ENCODE data around the gene TAMALIN. TPM values are rescaled to one million over a fixed set of nuclear protein-coding genes. Genes with fewer than 3 reads are reported as not detected.

The TAMALIN gene
- total RNA-seq, 1 experiment from 2014 or later, result 1.2 TPM

GRCh38 chr12:52060498-52061177 is 53.9 kb downstream of the TAMALIN start:
- peaks cover 15% of the 10 kb centered on the region for H3K27me3 Mint-ChIP-seq (ENCODE audit: low read depth)
- Histone ChIP-seq H3K9me3 (ENCODE audit: control insufficient read depth, low read depth, low read length) (no peaks in the 10 kb centered on the region), H3K23me2 (ENCODE audit: insufficient read length, low read depth, low read length, poor library complexity, severe bottlenecking) (no peaks in the 10 kb centered on the region), H3K56ac (ENCODE audit: insufficient read length, low read depth, low read length) (no peak overlapping the region), H2BK20ac (ENCODE audit: low read depth, low read length, poor library complexity, severe bottlenecking) (no peak overlapping the region), H3K27me3 (ENCODE audit: insufficient read depth, low read length) (no peaks in the 10 kb centered on the region), H3K9ac (ENCODE audit: extremely low read depth, insufficient read length, low read length) (no peak overlapping the region), H2BK12ac (ENCODE audit: insufficient read length, low read depth, low read length) (no peak overlapping the region), H2BK15ac (ENCODE audit: low read depth, low read length) (no peak overlapping the region), H3T11ph (ENCODE audit: low read length) (no peak overlapping the region), H2AFZ (ENCODE audit: low read length) (no peak overlapping the region), H4K8ac (replicated peaks; ENCODE audit: insufficient read length, low read depth, low read length) (no peak overlapping the region), H4K5ac (ENCODE audit: insufficient read length, low read depth, low read length) (no peak overlapping the region), H3K23ac (ENCODE audit: insufficient read length, low read depth, low read length) (no peak overlapping the region), H3K4me1 (ENCODE audit: insufficient read depth, low read length) (no peaks in the 10 kb centered on the region), H3K18ac (ENCODE audit: insufficient read length, low read depth, low read length) (no peak overlapping the region), H2AK5ac (ENCODE audit: insufficient read length, low read length) (no peak overlapping the region), H3K14ac (ENCODE audit: insufficient read depth, low read length) (no peak overlapping the region), H3K79me2 (ENCODE audit: insufficient read depth, low read length) (no peaks in the 10 kb centered on the region), H2BK120ac (ENCODE audit: low read depth, low read length, poor library complexity, severe bottlenecking) (no peak overlapping the region), H3K4ac (ENCODE audit: low read depth, low read length) (no peak overlapping the region), H3K4me2 (ENCODE audit: insufficient read depth, insufficient read length, low read length) (no peak overlapping the region), H3K79me1 (ENCODE audit: insufficient read depth, low read depth, low read length, poor library complexity, severe bottlenecking) (no peaks in the 10 kb centered on the region), H4K91ac (ENCODE audit: insufficient read length, low read depth, low read length) (no peak overlapping the region), H4K20me1 (ENCODE audit: control insufficient read depth, insufficient read depth, insufficient read length) (no peaks in the 10 kb centered on the region), H3K27ac (ENCODE audit: insufficient read length, low read depth, low read length) (no peak overlapping the region), H2BK5ac (ENCODE audit: insufficient read length, low read length) (no peak overlapping the region)
- H3K36me3 Mint-ChIP-seq (ENCODE audit: insufficient read depth in 1 of 3, low read depth in 3 of 3), result peaks cover 0 to 24% (median 22%) of the 10 kb centered on the region in 3 experiments; a peak in 5 of 7 replicates
- H3K9me3 Mint-ChIP-seq, result no peaks in the 10 kb centered on the region
- H3K4me1 Mint-ChIP-seq, result peaks cover 0 to 7% of the 10 kb centered on the region in 2 experiments; a peak in 1 of 4 replicates
- H3K4me3 Mint-ChIP-seq, result no peak overlapping the region
- peak overlapping the region in 1 of 3 experiments; percentile 40; a peak in 1 of 7 replicates for H3K27ac Mint-ChIP-seq
- TF ChIP-seq CTCF (conservative IDR thresholded peaks at IDR 0.05), result no peak
- WGBS (ENCODE audit: extremely low coverage, insufficient read length, low lambda C conversion rate), result no CpG with 5 or more reads among the region's 14 CpGs
- DNase-seq, result no peak
